Thoracic aorta (tissue), 2 donors: Measurements from ENCODE around the gene ATG14. TPM values are rescaled to one million over a fixed set of nuclear protein-coding genes. Genes with fewer than 3 reads are reported as not detected.

Experiments used
- ATAC-seq: fragments of 150-250 bp; one replicate; pipeline ENCODE4 v1.8.0; 2017; ENCODE audit warnings: low read depth; ENCODE audit not compliant: insufficient number of reproducible peaks, low FRiP score
- DNase-seq: peaks from one replicate; pipeline ENCODE4 v3.0.0-alpha.2; 2020; ENCODE audit warnings: low spot score
- H3K27ac ChIP-seq, 2 donors: fragments of 200-600 bp; sonication (generic); 1 replicate in 1 of 2; 2 replicates in 1 of 2; pipeline ENCODE4 v1.5.1; 2016; ENCODE audit warnings: mild to moderate bottlenecking in 2 of 2, moderate library complexity in 2 of 2
- H3K27me3 ChIP-seq: fragments of 200-600 bp; sonication (generic); replicated peaks from 2 replicates; pipeline ENCODE4 v1.6.0; 2016; ENCODE audit warnings: mild to moderate bottlenecking; ENCODE audit not compliant: insufficient read depth
- H3K36me3 ChIP-seq: fragments of 200-600 bp; sonication (generic); one replicate; pipeline ENCODE4 v1.5.1; 2016
- H3K4me1 ChIP-seq, 2 donors: fragments of 200-600 bp; sonication (generic); 1 replicate in 1 of 2; 2 replicates in 1 of 2; pipeline versions ENCODE4 v1.5.1 to v1.6.0; 2016; ENCODE audit warnings: low read depth in 2 of 2, mild to moderate bottlenecking in 1 of 2; ENCODE audit not compliant: control insufficient read depth in 1 of 2
- H3K4me3 ChIP-seq: fragments of 200-600 bp; sonication (generic); 2 replicates; pipeline ENCODE4 v1.5.1; 2016; ENCODE audit warnings: mild to moderate bottlenecking
- H3K9me3 ChIP-seq: fragments of 200-600 bp; sonication (generic); 2 replicates; pipeline ENCODE4 v1.5.1; 2016
- CTCF ChIP-seq: fragments of 200-600 bp; sonication (generic); IDR thresholded peaks from one replicate; pipeline ENCODE4 v1.5.1; 2019; ENCODE audit warnings: antibody characterized with exemption
- total RNA-seq, 2 donors: library from RNA; depleted of rRNA; stranded (reverse); fragments of >200 nt; gene quantifications; one replicate each; pipeline versions ENCODE4 v1.1.0 to v1.2.3, GENCODE V29; 2016

Gene ATG14
- total RNA-seq, 2 donors from 2014 or later = 19.5 to 26.0 TPM

- Histone ChIP-seq H3K9me3 (no peaks in the 10 kb centered on the region), H3K4me3 (no peak within 1 kb of the TSS), H3K27me3 (no peaks in the 10 kb centered on the region), H3K4me1 (no peaks in the 10 kb centered on the region), H3K27ac (no peak within 1 kb of the TSS), H3K36me3 (no peaks in the 10 kb centered on the region)
- TF ChIP-seq CTCF = no peak
- ATAC-seq (no peak), DNase-seq (no peak)
These were observed 28.8 kb upstream of the ATG14 start, which contains the start of gene TBPL2 for GRCh38 chr14:55440385-55440784. TSS of gene TBPL2 (minus strand) at chr14:55440616. CDS start at chr14:55440449, 167 bp downstream.

DNA sequence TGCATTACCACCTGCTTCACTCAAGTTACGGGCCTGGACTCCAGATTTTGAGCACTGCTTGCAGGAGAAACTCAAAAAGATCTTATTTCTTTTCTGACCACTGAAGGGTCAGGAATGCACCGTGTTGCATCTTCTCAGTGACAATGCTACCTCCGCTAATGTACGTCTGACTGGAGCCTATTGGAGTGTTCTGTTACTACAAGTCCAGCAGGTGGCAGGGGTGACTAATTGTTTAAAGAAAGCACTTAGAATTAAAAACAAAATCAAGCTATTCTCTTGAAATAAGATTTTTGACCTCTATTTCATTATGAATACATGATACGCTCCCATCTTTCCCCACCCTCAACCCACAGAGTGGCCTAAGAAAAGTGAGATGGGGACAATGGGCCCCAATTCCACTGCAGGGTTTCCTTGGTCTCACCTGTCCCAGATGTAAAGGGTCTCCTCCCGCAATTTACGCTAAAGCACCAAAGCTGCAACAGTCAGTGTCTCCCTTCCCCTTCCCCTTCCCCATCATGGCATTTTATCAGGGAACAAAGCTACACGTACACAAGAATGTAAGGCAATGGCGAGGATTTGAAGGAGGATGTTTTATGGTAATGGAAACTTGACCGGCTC lies 26.5 kb upstream of the ATG14 start:
- no peak overlapping the region for H3K4me3 ChIP-seq
- no peaks in the 10 kb centered on the region for H3K9me3 ChIP-seq
- ATAC-seq = no peak
- no peaks in the 10 kb centered on the region for H3K4me1 ChIP-seq
- no peaks in the 10 kb centered on the region for H3K36me3 ChIP-seq
- DNase-seq = no peak
- no peak overlapping the region for H3K27ac ChIP-seq
- peak; percentile 47 for TF ChIP-seq CTCF
- H3K27me3 ChIP-seq = no peaks in the 10 kb centered on the region

- ATAC-seq = no peak
- Histone ChIP-seq H3K36me3 (no peaks in the 10 kb centered on the region), H3K9me3 (no peaks in the 10 kb centered on the region), H3K27me3 (no peaks in the 10 kb centered on the region), H3K4me1 (no peaks in the 10 kb centered on the region), H3K27ac (no peak overlapping the region), H3K4me3 (no peak overlapping the region)
- no peak for TF ChIP-seq CTCF
- no peak for DNase-seq
These were observed 25.3 kb upstream of the ATG14 start for GRCh38 chr14:55436931-55437330.

DNA sequence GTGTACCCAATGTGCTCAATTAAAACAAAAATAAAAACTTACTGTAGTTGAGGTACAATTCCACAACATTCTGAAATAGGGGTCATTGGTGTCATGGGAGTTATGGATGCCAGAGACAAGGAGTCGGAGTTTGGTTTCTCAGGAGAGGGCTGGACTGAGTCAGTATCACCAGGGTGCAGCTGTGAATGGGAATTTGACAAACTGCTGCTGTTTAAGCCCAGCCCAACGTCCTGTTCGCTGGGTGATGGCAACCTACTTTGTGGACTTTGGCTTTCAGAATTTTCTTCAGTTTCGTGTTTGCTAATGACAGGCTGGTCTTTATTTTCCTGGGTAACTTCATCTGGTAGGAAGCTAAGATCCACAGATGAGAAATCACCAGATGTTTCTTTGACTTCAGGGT lies 24.9 kb upstream of the ATG14 start:
- DNase-seq (no peak), ATAC-seq (no peak)
- no peaks in the 10 kb centered on the region for H3K27me3 ChIP-seq
- H3K27ac ChIP-seq = no peak overlapping the region
- no peak overlapping the region for H3K4me3 ChIP-seq
- no peak for TF ChIP-seq CTCF
- no peaks in the 10 kb centered on the region for H3K9me3 ChIP-seq
- no peaks in the 10 kb centered on the region for H3K4me1 ChIP-seq
- no peaks in the 10 kb centered on the region for H3K36me3 ChIP-seq

- H3K36me3 ChIP-seq = no peaks in the 10 kb centered on the region
These were observed 23.2 kb upstream of the ATG14 start for GRCh38 chr14:55434805-55435174.

More at GRCh38 chr14:55434805-55435174, 23.2 kb upstream of the ATG14 start:
- peaks cover 0 to 2% of the 10 kb centered on the region in 2 donors for H3K4me1 ChIP-seq
- ATAC-seq (no peak), DNase-seq (no peak)
- no peak for TF ChIP-seq CTCF
- H3K4me3 ChIP-seq = no peak overlapping the region
- H3K27me3 ChIP-seq = no peaks in the 10 kb centered on the region
- no peaks in the 10 kb centered on the region for H3K9me3 ChIP-seq
- H3K27ac ChIP-seq = no peak overlapping the region
